ENCODE data around the gene CSMD2. TPM values are rescaled to one million over a fixed set of nuclear protein-coding genes. Genes with fewer than 3 reads are reported as not detected.

CSMD2 gene
- total RNA-seq, 1 donor from 2014 or later, result 0.98 TPM

GRCh38 chr1:33649759-33650158 lies 515.3 kb downstream of the CSMD2 start:
- no peak overlapping the region for H3K4me3 ChIP-seq (ENCODE audit: low read depth, low read length)
- TF ChIP-seq, protein P1, sequence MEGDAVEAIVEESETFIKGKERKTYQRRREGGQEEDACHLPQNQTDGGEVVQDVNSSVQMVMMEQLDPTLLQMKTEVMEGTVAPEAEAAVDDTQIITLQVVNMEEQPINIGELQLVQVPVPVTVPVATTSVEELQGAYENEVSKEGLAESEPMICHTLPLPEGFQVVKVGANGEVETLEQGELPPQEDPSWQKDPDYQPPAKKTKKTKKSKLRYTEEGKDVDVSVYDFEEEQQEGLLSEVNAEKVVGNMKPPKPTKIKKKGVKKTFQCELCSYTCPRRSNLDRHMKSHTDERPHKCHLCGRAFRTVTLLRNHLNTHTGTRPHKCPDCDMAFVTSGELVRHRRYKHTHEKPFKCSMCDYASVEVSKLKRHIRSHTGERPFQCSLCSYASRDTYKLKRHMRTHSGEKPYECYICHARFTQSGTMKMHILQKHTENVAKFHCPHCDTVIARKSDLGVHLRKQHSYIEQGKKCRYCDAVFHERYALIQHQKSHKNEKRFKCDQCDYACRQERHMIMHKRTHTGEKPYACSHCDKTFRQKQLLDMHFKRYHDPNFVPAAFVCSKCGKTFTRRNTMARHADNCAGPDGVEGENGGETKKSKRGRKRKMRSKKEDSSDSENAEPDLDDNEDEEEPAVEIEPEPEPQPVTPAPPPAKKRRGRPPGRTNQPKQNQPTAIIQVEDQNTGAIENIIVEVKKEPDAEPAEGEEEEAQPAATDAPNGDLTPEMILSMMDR (conservative IDR thresholded peaks at IDR 0.05; ENCODE audit: low read depth, low read length), result no peak
- no peak for DNase-seq (ENCODE audit: low read depth)

GRCh38 chr1:33643216-33643615 lies 521.8 kb downstream of the CSMD2 start:
- no peak overlapping the region for H3K4me3 ChIP-seq (ENCODE audit: low read depth, low read length)
- TF ChIP-seq, protein P1 (conservative IDR thresholded peaks at IDR 0.05; ENCODE audit: low read depth, low read length), result no peak
- DNase-seq (ENCODE audit: low read depth), result no peak

- TF ChIP-seq, protein P1 (conservative IDR thresholded peaks at IDR 0.05; ENCODE audit: low read depth, low read length), result peak; percentile 57
- DNase-seq (ENCODE audit: low read depth), result no peak
These were observed 523.8 kb downstream of the CSMD2 start for GRCh38 chr1:33641104-33641830.

GRCh38 chr1:33640114-33640660 lies 524.8 kb downstream of the CSMD2 start:
- no peak overlapping the region for H3K4me3 ChIP-seq (ENCODE audit: low read depth, low read length)
- TF ChIP-seq, protein P1 (conservative IDR thresholded peaks at IDR 0.05; ENCODE audit: low read depth, low read length), result no peak
- DNase-seq (ENCODE audit: low read depth), result no peak

More at GRCh38 chr1:33641104-33641830, 523.8 kb downstream of the CSMD2 start:
- H3K4me3 ChIP-seq (ENCODE audit: low read depth, low read length), result no peak overlapping the region

- no peak for DNase-seq (ENCODE audit: low read depth)
- no peak overlapping the region for H3K4me3 ChIP-seq (ENCODE audit: low read depth, low read length)
- TF ChIP-seq, protein P1 (conservative IDR thresholded peaks at IDR 0.05; ENCODE audit: low read depth, low read length), result no peak
These were observed 527.1 kb downstream of the CSMD2 start for GRCh38 chr1:33637846-33638440.

DNA sequence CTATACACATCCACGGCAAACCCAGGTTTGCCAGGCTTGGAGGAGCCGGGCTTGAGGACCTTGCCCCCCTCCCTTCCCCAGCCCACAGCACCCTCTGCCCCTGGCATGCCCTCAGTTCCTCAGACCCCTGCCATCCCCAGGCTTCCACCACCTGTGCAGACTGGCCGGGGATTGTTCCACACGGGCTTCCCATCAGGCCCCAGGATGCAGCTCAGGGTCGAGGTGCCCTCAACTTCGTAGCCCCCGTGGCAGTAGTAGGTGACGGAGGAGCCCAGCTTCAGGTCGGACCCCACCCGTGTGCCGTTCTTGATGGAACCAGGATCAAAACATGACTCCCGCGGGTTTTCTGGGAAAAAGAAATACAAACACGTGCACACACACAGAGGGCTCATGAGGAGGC lies 528.8 kb downstream of the CSMD2 start:
- TF ChIP-seq, protein P1 (conservative IDR thresholded peaks at IDR 0.05; ENCODE audit: low read depth, low read length), result no peak
- no peak for DNase-seq (ENCODE audit: low read depth)
- H3K4me3 ChIP-seq (ENCODE audit: low read depth, low read length), result no peak overlapping the region
